ENCODE measurements around the gene KRT74.

The KRT74 gene

DNA sequence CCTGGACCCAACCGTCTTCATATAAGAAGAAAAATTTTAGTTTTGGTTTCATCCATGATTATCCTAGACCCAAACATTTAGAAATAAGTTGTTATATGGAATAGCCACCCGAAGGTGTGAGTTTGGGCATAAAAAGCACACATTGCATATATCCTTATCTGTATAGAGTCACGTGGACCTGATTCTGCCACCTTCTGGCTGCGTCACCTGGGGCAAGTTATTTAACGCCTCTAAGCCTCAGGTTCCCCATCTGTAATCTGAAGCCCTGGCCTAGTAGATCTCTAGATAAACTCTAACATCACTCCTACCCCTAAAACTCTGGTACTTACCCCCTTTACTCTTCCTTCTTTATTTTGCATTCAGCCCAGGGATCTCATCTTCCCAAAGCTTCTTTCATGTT, 39.2 kb downstream of the KRT74 start:
- no peak for DNase-seq

DNA sequence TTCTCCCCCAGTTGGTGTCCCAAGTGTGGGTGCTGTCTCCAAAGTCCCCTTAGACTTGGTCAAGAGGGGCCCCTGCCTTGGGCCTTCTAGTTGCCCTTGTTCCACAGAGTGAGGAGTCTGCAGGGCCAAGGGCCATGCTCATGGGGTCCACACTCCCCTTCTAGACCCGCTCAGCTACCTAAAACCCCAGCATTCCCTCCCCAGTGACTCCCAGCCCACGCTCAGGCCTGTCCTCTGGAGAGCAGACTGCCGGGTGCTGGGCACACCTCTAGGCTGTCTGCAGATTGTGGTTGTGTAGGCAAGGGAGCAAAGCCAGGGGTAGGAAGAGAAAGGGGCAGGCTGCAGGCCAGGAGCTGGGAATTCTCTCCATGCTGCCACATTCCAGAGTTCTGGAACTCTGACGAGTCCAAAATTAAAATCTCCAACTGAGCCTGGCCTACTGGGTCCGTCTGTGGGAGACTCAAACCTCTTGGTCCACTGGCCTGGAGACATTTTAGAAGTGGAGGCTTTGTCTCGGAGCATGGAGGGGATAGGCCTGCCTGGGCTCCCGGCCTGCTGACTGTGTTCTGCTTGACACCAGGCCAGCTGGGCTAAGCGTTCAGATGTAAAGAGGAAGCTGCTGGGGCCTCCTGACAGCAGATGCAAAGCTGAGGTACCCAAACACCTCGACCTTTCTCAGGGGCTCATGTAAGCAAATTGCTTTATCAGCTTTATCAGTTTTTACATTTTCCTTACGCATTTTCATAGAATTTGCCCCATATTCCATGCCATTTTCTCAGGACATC, 39.8 kb downstream of the KRT74 start:
- no peak for DNase-seq

DNA sequence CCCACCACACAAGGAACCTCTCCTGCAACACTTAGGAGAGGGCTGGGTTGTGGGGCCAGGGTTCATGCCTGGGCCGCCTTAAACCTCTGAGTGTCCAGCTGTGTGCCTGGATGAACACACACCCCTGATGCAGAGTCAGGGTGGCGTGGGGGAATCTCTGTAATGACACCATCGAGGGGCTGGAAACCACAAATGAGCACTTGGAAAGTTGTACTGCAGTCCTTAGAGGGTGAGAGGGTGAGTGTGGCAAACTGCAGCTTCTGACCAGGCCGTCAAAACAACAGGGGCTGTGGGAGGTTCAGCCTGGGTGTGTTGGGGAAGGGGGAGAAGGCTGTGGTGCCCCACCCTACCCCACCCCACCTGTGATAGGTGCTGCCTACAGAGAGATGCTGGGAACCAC, 41.0 kb downstream of the KRT74 start:
- no peak for DNase-seq

DNA sequence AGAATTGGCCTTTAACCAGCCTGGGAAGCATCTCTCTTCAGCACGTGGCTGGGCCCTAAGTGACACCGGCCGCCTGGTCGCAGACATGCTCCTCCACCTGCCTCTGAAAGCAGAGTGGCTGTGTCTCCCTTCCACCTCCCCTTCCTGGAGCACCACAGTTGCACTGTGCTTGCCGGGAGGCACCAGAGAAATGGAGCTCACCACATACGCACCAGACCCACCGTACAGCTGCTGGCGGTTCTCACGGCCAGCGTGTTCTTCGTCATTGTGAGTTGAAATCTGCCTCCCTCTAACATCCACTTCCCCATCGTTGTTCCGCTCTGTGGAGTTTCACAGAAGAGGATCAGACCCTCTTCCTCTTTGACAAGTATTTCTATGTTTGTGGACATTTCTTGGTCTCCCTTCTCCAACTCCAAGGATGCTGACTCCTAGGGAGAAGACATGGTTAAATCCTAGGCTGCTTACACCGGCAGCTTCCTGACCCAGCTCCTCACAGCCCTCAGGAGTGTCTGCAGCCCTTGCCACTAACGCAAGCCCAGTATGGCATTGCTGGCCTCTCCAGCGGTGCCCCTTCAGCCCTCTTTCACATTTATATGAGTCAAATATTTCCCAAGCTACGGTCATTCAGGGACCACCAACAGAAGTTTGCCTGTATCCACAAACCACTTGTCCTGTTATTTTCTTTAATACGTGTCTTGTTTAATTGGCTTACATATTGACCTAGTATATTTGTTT, 41.9 kb downstream of the KRT74 start:
- no peak for DNase-seq

DNA sequence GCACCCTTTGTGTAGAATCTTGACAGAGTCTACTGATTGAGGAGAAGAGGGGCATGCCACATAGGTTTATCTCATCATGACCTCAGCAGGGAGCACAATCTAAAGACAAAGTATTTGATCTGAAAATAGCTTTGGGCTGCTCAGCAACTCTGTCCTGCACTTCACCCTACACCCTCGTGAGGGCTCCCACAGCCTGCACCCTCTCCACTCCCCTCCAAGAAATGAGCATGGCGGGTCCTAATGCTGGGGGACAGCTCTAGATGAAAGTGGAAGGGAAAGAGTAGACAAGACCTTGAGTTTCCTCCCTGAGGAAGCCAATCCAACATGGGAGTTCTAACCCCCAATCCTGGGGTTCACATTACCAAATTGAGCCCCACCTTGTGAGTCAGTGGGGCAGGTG, 42.7 kb downstream of the KRT74 start:
- DNase-seq: no peak

DNA sequence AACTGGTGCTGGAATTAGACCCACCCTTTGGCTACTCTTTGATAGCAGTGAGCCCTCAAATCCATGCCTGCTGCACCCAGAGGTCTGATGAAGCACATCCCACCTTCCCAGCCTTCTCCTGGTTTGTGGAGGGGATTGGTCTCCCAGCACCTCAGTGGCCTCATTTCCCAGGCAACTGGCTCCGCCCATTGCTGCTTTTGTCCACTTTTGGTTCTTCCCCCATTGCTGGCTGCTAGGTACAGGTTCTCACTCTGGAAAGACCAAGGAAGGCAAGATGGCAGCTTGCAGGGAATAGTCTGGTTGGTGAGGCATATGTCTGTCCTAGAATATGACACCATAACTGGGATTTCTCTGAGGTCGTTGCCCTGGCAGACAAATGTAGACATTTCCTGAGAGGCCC, 43.3 kb downstream of the KRT74 start:
- DNase-seq: no peak

DNA sequence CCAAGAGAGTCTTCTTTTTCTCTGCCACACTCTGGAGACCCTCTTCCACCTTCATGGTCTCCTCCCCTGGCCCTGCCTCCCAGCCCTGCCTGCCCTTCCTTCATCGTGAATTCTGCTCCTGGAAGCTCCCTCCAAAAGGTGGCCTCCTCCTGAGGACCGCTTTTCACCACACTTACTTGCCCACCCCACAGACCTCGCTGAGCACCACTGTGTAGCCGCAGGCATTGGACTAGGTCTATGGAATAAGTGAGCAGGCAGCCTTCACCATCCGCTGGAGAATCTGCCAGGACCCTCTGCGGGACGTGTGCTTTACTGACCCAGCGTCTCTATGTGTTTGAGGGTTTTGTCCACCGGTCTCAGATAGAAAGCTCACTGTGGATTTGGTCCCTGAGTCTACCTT, 43.8 kb downstream of the KRT74 start:
- no peak for DNase-seq

DNA sequence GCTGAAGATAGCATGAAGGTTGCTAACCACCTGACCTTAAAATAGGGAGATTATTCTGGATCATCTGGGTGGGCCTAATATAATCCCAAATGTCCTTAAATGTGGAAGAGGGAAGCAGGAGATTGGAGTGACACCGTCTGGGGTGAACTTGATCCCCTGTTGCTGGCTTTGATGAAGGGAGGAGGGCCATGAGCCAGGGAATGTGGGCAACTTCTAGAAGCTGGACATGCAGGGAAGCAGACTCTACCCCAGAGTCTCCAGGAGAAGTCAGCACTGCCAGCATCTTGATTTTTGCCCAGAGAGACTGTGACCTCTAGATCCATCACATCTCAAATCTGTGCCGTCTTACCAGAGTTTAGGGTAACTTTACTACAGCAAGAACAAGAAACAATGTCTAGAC, 44.2 kb downstream of the KRT74 start:
- no peak for DNase-seq

DNA sequence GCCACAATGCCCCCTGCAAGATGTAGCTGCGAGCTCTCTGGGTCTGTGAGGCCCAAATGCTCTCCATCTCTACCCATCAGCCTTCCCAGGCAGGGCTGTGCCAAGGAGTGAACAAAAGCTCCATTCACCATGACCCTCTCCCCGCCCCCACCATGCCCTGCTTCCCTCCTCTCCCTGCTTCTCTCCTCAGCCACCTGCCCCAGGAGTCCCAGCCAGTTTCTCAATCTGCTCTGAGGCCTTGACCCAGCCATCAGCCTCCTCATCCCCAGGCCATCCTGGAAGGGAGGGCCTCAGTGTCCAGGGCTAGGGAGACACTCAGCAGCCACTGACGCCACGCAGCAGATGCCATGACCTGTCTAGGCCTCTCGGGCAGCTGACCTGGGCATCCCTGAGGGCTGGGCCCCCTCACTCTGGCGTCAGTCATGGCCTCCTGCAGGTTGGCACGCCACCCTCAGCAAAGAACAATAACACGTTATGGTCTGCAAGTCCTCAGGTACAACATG, 45.0 kb downstream of the KRT74 start:
- DNase-seq: no peak

DNA sequence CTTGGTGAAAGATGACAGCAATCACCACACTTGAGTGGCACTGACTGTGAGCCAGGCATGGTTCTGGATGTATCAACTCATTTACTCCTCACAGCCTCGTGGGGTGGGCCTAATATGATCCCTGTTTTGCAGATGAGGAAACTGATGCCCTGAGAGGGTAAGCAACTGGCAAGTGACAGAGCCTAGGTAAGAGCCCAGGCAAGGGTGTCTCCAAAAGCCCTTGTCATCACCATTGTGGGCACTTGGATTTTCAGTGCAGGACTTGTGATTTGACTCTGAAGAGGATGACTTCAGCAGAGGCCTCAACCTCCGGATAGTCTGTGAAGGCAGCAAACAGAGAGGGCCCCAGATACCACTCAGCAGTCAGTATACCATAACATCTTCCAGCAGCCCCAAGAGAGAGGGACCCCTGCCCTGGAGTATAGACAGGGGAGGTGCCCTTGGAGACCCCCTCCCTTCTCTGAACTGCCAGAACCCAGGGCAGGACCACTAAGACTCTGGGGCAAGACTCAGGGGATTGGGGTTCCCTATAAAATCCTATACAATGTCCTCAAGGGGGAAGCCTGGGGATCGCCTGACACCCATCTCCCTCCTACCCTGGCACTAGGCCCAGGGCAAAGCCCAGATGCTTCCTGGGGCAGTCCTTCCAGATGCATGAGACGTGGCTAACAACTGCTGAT, 46.4 kb downstream of the KRT74 start:
- DNase-seq: no peak

DNA sequence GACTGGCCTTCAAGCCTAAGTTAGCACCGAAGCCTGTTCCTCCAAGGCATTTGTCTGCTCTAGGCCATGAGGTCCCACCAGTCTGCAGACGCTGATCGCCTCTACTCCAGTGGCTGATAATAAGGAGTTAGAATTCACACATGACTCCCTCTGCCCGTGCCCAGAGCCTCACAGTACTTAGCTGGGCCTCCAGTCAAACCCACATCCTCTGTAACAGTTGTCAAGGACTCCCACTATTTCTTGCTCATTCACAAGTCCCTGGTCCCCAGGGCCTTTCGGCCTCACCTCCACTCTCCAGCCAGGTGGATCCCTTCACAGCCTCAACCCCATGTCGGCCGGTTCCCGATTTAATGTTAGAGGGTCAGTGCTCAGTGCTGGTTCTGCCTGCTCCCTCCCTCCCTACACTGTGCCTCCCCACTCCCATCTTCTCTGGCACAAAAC, 47.1 kb downstream of the KRT74 start:
- no peak for DNase-seq

DNA sequence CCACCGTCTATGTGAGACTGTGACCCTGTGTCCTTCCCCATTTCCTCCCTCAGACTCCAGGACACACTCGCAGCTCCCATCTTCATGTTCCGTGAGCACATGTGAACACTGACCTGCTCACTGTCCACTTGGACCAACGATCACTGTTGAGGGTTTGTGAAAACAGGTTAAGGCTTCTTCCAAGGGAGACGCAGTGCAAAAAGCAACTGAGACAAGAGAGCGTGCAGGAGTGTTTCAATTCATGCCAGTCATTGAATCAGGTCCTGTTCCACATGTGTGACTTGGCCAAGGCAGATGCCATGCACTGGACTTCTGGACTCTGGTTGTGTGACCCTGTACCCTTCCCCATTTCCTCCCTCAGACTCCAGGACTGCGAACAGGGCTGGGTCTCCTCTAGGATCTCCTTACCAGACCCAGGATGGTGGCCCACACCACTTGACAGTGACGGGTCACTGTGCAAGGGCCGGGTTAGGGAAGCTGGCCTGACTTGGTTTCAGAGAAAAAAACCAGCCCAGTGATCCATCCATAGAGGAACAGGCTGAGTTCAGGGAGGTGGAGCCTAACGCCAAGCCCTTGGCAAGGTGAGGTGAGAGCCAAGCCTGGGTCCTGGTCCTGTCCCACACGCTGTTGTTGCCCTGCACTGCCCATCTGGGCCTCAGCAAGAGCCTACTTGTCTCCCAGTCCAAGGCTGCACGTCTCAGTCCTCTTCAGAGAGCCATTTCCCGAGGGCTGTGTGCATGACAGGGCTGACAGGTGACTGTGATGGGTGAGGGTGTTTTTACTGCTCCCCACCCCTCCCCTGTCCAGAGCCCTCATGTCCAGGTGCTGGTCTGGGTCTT, 47.8 kb downstream of the KRT74 start:
- no peak for DNase-seq

DNA sequence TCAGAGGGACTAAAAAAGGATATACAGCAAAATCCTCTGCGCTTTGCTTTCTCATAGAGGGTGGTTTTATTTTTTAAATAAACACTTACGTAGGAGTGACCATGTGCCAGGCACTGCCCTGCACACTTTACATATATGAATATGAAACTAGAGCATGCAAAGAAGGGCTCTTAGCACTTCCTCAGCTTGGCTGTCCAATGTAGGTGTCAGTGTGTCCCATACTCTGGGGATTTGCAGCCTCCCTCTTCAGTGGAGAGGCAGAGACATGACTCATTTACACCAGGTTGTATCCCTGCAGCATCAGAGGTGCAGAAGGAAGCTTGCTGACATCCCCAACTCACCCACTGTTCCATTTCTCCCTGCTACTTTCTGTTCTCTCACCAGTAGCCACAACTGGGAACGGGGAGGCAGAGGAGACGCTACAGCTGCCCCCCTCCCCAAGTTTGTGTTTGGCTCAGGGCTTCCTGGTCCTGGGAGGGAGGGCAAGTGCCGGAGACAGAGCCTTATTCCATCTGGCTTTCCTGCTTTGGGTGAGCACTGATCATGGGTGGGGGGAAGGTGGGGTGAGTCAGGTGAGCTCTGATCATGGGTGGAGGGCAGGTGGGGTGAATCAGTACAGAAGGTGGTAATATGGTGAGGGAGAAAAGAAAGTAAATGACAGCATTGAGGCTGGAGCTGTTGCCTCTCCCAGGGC, 48.6 kb downstream of the KRT74 start:
- no peak for DNase-seq

DNA sequence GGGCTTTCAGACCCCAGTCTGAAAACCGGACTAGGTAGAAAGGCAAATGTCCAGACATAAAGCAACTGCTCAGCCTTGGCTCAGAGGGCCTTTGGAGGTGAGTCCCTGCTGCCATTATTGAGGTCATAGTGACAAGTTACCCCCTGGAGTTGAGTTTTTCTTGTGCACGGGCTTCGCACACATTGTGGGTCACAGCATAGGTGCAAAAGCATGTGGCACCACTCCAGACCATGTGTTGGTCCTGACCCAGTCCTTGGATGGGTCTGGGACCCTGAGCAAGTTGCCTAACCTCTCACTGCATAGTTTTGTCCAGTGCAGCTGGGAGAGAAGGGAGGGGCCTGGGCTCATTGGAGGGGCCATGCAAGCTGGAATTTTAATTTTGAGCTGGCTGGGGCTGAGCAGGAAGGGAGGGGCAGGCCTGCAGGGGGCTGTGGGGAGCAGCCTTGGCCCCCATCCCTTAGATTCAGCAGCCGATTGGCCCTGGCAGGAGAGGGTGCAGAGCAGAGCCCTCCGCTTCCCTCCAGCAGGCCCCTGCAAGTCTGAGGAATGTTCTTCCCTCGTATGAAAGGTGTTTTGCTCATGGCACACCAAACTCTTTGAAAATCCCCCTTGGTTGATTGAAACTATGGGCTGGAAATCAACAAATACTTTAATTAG, 49.3 kb downstream of the KRT74 start:
- no peak for DNase-seq

DNA sequence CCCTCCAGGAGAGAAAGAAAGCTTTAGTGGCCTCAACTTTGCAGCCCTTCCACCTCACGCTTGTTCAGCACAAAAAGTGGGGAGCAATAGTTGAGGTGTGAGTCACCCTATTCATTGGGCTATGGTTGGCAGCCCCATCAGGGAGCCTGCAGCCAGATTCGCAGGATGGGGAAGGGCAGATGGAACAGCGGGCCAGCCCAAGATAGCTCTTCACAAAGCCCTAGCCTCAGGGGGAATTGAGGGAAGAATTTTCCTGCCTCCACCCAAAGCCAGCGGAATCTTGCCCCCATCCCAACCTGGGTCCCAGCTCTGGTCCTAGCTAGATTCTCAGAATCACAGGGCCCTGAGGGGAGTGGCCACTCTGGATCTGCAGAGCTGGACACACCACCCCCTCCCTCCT, 49.8 kb downstream of the KRT74 start:
- DNase-seq: no peak

DNA sequence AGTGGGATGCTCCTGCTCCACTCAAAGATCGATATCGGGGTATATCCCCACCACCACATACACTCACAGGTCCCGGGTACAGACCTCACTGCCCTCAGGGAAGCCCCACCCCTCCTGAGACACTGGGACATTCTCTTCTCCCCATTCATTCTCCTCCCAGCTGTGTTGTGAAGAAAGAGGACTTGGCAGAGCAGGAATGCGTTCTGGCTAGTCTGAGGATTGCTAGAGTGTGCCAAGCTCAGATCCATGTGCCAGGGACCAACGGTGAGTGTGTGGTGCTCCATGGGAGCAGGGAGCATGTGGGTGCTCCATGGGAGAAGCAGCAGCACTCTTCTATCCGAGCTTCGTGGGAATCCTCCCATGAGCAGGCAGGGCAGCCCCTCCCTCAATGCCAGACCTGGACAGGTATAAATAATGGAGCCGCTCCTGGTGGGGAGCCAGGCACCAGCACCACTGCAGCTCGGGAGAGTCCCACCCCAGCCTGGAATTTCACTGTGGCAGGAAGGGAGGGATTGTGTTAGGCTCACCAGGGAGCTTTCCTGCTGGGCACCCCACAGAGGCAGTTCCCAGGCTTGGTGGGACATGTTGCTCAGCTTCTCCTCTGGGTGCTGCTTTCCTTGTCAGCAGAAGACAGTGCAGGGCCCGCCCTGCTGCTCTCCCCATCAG, 51.2 kb downstream of the KRT74 start:
- no peak for DNase-seq

DNA sequence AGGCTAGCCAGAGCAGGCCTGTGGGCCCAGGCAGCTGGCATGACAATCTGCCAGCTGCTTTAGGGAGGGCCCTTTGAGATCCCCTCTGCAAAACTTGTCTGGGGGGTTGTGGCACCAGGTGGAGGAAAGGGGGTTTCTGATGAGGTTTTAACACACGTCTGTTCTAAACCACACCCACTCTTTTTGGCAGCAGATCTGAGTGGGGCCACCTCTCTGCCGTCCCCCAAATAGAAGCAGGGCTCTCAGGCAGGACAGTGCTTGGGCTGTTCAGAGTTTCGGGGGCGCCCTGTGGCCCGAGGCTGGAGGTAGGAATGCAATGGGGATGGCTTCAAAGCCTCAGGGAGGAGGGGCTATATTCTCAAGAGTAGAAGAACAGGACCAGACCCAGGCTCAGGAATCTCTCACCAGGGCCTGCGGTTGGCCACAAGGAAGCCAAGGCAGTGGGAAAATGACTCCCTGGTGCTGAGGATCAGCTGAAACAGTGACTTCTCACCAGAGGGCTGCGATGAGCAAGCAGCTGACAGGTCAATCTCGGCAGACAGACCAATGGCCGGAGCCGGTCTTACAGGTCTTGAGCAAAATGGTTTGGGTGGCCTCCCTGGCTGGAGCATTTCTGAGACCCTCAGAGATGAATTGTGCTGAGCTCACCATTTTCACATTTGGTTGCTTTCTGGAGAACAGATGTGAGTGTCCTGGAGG, 51.9 kb downstream of the KRT74 start:
- DNase-seq: no peak

DNA sequence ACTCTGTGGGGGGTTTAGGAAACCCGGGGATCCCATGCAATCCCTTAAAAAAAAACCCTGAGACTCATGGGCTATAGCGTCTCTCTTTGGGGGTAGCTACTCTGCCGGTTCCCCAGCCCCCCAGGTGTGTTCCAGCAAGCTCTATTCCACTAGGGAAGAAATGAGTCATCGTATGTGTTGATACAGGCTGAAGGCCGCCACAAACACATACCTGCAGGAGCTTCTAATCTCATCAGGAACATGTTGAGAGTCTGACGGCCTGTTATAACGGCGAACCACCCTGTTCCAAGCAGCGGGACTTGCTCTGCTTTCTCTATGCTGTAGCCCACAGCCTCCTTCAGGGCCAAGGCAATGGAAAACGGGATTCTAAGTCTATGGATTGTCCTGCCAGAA, 52.5 kb downstream of the KRT74 start:
- no peak for DNase-seq

DNA sequence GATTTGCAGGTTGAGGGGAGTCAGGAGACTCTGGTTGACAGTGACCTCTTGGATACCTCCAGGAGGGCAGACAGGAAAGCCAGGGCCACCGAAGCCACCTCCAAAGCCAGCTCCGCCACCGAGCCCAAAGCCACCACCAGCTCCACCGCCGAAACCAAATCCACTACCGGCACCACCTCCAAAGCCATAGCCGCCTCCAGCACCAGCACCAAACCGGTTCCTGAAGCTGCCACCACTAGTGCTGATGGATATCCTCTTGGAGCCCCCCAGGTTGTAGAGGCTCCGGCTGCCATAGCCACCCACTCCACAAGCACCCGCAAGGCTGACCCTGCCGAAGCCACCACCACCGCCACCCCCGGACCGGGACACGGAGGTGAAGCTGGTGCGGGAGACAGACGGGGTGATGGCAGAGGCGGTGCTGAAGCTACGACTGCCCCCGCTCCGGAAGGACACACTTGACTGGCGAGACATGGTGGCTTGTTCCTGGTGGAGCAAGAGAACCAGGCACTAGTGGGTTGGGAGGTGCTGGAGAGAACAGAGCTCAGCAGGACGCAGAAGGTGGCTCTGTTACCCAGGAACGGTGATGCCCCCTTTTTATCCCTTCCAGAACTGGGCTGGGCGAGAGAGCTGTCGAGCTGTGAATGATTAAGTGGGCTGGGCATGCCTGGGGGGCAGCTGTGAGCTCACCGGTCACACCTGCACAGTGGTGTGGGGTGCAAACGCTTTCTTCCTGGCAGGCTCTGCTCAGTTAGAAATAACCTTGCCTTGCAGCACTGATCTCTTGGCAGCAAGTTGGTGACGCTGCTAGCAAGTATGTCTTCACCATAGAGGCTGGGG, 53.6 kb downstream of the KRT74 start, which contains the start of gene KRT5:
KRT5 (minus strand) TSS at position 569 of the 837 bp plus-strand sequence; CDS start at position 471, 98 bp downstream.
- no peak for DNase-seq
